Left renal cortex interstitium (tissue), 4 donors: ENCODE data around the gene PARD3B. TPM values are rescaled to one million over a fixed set of nuclear protein-coding genes. Genes with fewer than 3 reads are reported as not detected.

ENCODE experiments used
- DNase-seq, 4 donors: peaks; one replicate each; pipeline ENCODE4 v3.0.0-alpha.2; 2013; ENCODE audit warnings: low read depth in 4 of 4, low spot score in 2 of 4, missing footprints in 1 of 4
- polyA plus RNA-seq, 4 donors: library from polyadenylated mRNA; unstranded; fragments of 120-200 nt; gene quantifications; one replicate each; pipeline ENCODE4 v1.2.1, GENCODE V29; 2013; ENCODE audit not compliant: insufficient read length in 4 of 4

The PARD3B gene
- polyA plus RNA-seq, 4 donors: 31.9 to 36.3 (median 34.3) TPM

GRCh38 chr2:205511221-205511620, 965.9 kb downstream of the PARD3B start:
- DNase-seq: no peak

- DNase-seq: no peak
These were observed 966.4 kb downstream of the PARD3B start for GRCh38 chr2:205511641-205512040.

- no peak for DNase-seq
These were observed 975.0 kb downstream of the PARD3B start for GRCh38 chr2:205520311-205520710.

- DNase-seq: no peak
These were observed 979.4 kb downstream of the PARD3B start for GRCh38 chr2:205524656-205525055.

GRCh38 chr2:205527801-205528200, 982.5 kb downstream of the PARD3B start:
- no peak for DNase-seq

GRCh38 chr2:205531072-205531471, 985.8 kb downstream of the PARD3B start:
- DNase-seq: no peak

GRCh38 chr2:205531489-205532148, 986.3 kb downstream of the PARD3B start:
- DNase-seq: no peak

- no peak for DNase-seq
These were observed 989.7 kb downstream of the PARD3B start for GRCh38 chr2:205535001-205535400.

- no peak for DNase-seq
These were observed 994.3 kb downstream of the PARD3B start for GRCh38 chr2:205539603-205540002.

- no peak for DNase-seq
These were observed 994.8 kb downstream of the PARD3B start for GRCh38 chr2:205540036-205540435.

- DNase-seq: no peak
These were observed 998.1 kb downstream of the PARD3B start for GRCh38 chr2:205543262-205543843.

- DNase-seq: no peak
These were observed 998.8 kb downstream of the PARD3B start for GRCh38 chr2:205543937-205544702.

GRCh38 chr2:205545971-205546816, 1000.9 kb downstream of the PARD3B start:
- DNase-seq: no peak

GRCh38 chr2:205555566-205556230, 1010.4 kb downstream of the PARD3B start:
- DNase-seq: no peak

- no peak for DNase-seq
These were observed 1011.1 kb downstream of the PARD3B start for GRCh38 chr2:205556357-205556756.

GRCh38 chr2:205556841-205557539, 1011.7 kb downstream of the PARD3B start:
- DNase-seq: no peak

- no peak for DNase-seq
These were observed 1012.6 kb downstream of the PARD3B start for GRCh38 chr2:205557873-205558272.

- DNase-seq: no peak
These were observed 1016.2 kb downstream of the PARD3B start for GRCh38 chr2:205561441-205561840.

GRCh38 chr2:205563646-205564045, 1018.4 kb downstream of the PARD3B start:
- DNase-seq: no peak
